ENCODE data around the gene PHACTR3. TPM values are rescaled to one million over a fixed set of nuclear protein-coding genes. Genes with fewer than 3 reads are reported as not detected.
A peak's percentile ranks its signal among the peaks of the same experiment; 100 is the strongest.

Gene PHACTR3
- total RNA-seq, 1 experiment from 2014 or later, result not detected

- no peaks in the 10 kb centered on the region for H3K4me1 ChIP-seq (ENCODE audit: insufficient read depth, low read length)
- H3K27me3 Mint-ChIP-seq (ENCODE audit: low read depth), result peaks cover 17% of the 10 kb centered on the region
- H3K14ac ChIP-seq (ENCODE audit: insufficient read depth, low read length), result no peak overlapping the region
- H3K79me1 ChIP-seq (ENCODE audit: insufficient read depth, low read depth, low read length, poor library complexity, severe bottlenecking), result no peaks in the 10 kb centered on the region
- H3K4ac ChIP-seq (ENCODE audit: low read depth, low read length), result no peak overlapping the region
- no peak overlapping the region for H2AK5ac ChIP-seq (ENCODE audit: insufficient read length, low read length)
- H3K36me3 Mint-ChIP-seq (ENCODE audit: insufficient read depth in 1 of 3, low read depth in 3 of 3), result peaks cover 0 to 3% (median 0%) of the 10 kb centered on the region in 3 experiments; a peak in 2 of 7 replicates
- no peak overlapping the region for H3K56ac ChIP-seq (ENCODE audit: insufficient read length, low read depth, low read length)
- H3K79me2 ChIP-seq (ENCODE audit: insufficient read depth, low read length), result no peaks in the 10 kb centered on the region
- H3K23ac ChIP-seq (ENCODE audit: insufficient read length, low read depth, low read length), result no peak overlapping the region
- H2BK20ac ChIP-seq (ENCODE audit: low read depth, low read length, poor library complexity, severe bottlenecking), result no peak overlapping the region
- WGBS (ENCODE audit: extremely low coverage, insufficient read length, low lambda C conversion rate), result no CpG with 5 or more reads among the region's 8 CpGs
- no peaks in the 10 kb centered on the region for H4K20me1 ChIP-seq (ENCODE audit: control insufficient read depth, insufficient read depth, insufficient read length)
- H3T11ph ChIP-seq (ENCODE audit: low read length), result no peak overlapping the region
- no peak overlapping the region for H2BK12ac ChIP-seq (ENCODE audit: insufficient read length, low read depth, low read length)
- no peaks in the 10 kb centered on the region for H3K9me3 ChIP-seq (ENCODE audit: control insufficient read depth, low read depth, low read length)
- H4K8ac ChIP-seq (replicated peaks; ENCODE audit: insufficient read length, low read depth, low read length), result no peak overlapping the region
- H2BK5ac ChIP-seq (ENCODE audit: insufficient read length, low read length), result no peak overlapping the region
- no peak overlapping the region for H2AFZ ChIP-seq (ENCODE audit: low read length)
- peaks cover 2 to 18% of the 10 kb centered on the region in 2 experiments; a peak in 3 of 5 replicates for H3K9me3 Mint-ChIP-seq
- no peak overlapping the region for H4K5ac ChIP-seq (ENCODE audit: insufficient read length, low read depth, low read length)
- no peak overlapping the region for H2BK15ac ChIP-seq (ENCODE audit: low read depth, low read length)
- H3K4me1 Mint-ChIP-seq, result no peaks in the 10 kb centered on the region
- H3K27ac Mint-ChIP-seq, result no peak overlapping the region
- no peak overlapping the region for H2BK120ac ChIP-seq (ENCODE audit: low read depth, low read length, poor library complexity, severe bottlenecking)
- DNase-seq, result peak; percentile 9
- H3K23me2 ChIP-seq (ENCODE audit: insufficient read length, low read depth, low read length, poor library complexity, severe bottlenecking), result no peaks in the 10 kb centered on the region
- no peak overlapping the region for H4K91ac ChIP-seq (ENCODE audit: insufficient read length, low read depth, low read length)
- TF ChIP-seq CTCF (conservative IDR thresholded peaks at IDR 0.05), result no peak
- no peak overlapping the region for H3K4me2 ChIP-seq (ENCODE audit: insufficient read depth, insufficient read length, low read length)
- H3K18ac ChIP-seq (ENCODE audit: insufficient read length, low read depth, low read length), result no peak overlapping the region
- H3K9ac ChIP-seq (ENCODE audit: extremely low read depth, insufficient read length, low read length), result no peak overlapping the region
- no peak overlapping the region for H3K4me3 Mint-ChIP-seq
- H3K27me3 ChIP-seq (ENCODE audit: insufficient read depth, low read length), result no peaks in the 10 kb centered on the region; the same call in 1 of the 2 replicates
- no peak overlapping the region for H3K27ac ChIP-seq (ENCODE audit: insufficient read length, low read depth, low read length)
These were observed 131.1 kb downstream of the PHACTR3 start for GRCh38 chr20:59735486-59735885.

All from H9 (cell line).